PC-9 (cell line): ENCODE results near the gene FLNC. TPM values are rescaled to one million over a fixed set of nuclear protein-coding genes. Genes with fewer than 3 reads are reported as not detected.

Experiments used
- BruUV-seq: library from RNA; stranded (reverse); fragments of 400-500 nt; replicated peaks from 2 replicates; lab custom pipeline; 2021; lab: Mats Ljungman, UMichigan
- CTCF ChIA-PET: fragments of 300-600 bp; sonication (Branson Sonifier 250); formaldehyde crosslinking; loops from one replicate; lab custom pipeline; 2022; ENCODE audit warnings: antibody characterized with exemption; lab: Charles Lee
- POLR2A ChIA-PET: fragments of 300-600 bp; sonication (Branson Sonifier 250); formaldehyde crosslinking; loops from one replicate; lab custom pipeline; 2022; ENCODE audit warnings: antibody characterized with exemption; ENCODE audit not compliant: unreplicated experiment; lab: Charles Lee
- DNase-seq, 2 experiments: peaks; one replicate each; pipeline versions ENCODE4 v3.0.0 to v3.0.0-alpha.2; 2015 to 2022; ENCODE audit warnings: mixed read lengths in 1 of 2
- H2AFZ ChIP-seq: fragments of 200-600 bp; sonication (generic); 2 replicates; pipeline ENCODE4 v1.8.1; 2017; ENCODE audit warnings: antibody characterized with exemption
- H3F3A ChIP-seq: fragments of 200-600 bp; sonication (generic); 2 replicates; pipeline ENCODE4 v1.8.1; 2017; ENCODE audit warnings: antibody characterized with exemption, mild to moderate bottlenecking, low read depth; ENCODE audit not compliant: insufficient read depth
- H3K27ac ChIP-seq: fragments of 200-600 bp; sonication (generic); 2 replicates; pipeline ENCODE4 v1.6.1; 2016; ENCODE audit warnings: mixed run types
- H3K27me3 ChIP-seq: fragments of 200-600 bp; sonication (generic); 2 replicates; pipeline ENCODE4 v1.6.1; 2016; ENCODE audit warnings: low read depth, mixed run types; ENCODE audit not compliant: insufficient read depth
- H3K36me3 ChIP-seq: fragments of 200-600 bp; sonication (generic); 2 replicates; pipeline ENCODE4 v1.6.1; 2016; ENCODE audit warnings: low read depth, mixed run types
- H3K4me1 ChIP-seq: fragments of 200-600 bp; sonication (generic); replicated peaks from 2 replicates; pipeline ENCODE4 v1.6.1; 2016; ENCODE audit warnings: mixed run types; ENCODE audit not compliant: insufficient read depth
- H3K4me2 ChIP-seq: fragments of 200-600 bp; sonication (generic); 2 replicates; pipeline ENCODE4 v1.6.1; 2017; ENCODE audit warnings: mixed run types
- H3K4me3 ChIP-seq: fragments of 200-600 bp; sonication (generic); 2 replicates; pipeline ENCODE4 v1.6.1; 2016; ENCODE audit warnings: mixed run types
- H3K79me2 ChIP-seq: fragments of 200-600 bp; sonication (generic); 2 replicates; pipeline ENCODE4 v1.6.1; 2017; ENCODE audit warnings: low read depth, mixed run types
- H3K9me2 ChIP-seq: fragments of 200-600 bp; sonication (generic); 2 replicates; pipeline ENCODE4 v1.8.1; 2017; ENCODE audit warnings: mild to moderate bottlenecking; ENCODE audit not compliant: insufficient read depth
- H3K9me3 ChIP-seq: fragments of 200-600 bp; sonication (generic); 2 replicates; pipeline ENCODE4 v1.8.1; 2016; ENCODE audit warnings: low read depth; ENCODE audit not compliant: insufficient read depth
- H4K20me1 ChIP-seq: fragments of 200-600 bp; sonication (generic); 2 replicates; pipeline ENCODE4 v1.8.1; 2017; ENCODE audit not compliant: insufficient read depth
- CTCF ChIP-seq: fragments of 200-600 bp; sonication (generic); conservative IDR thresholded peaks from 2 replicates; pipeline ENCODE4 v1.6.1; 2017; ENCODE audit warnings: mixed run types, antibody characterized with exemption, mild to moderate bottlenecking, moderate library complexity
- EZH2 ChIP-seq: fragments of 200-600 bp; sonication (generic); IDR thresholded peaks from 2 replicates; pipeline ENCODE4 v1.8.0; 2017; ENCODE audit warnings: antibody characterized with exemption, low read depth
- intact Hi-C: fragments of 100-400 bp; cut with micrococcal nuclease; formaldehyde crosslinking; loops from one replicate; pipeline ENCODE4 v1.10.0; 2022; ENCODE audit not compliant: unreplicated experiment
- total RNA-seq: library from RNA; stranded (reverse); gene quantifications from 2 replicates; pipeline ENCODE4 v1.2.3, GENCODE V29; 2021

The FLNC gene
- total RNA-seq, 1 experiment from 2014 or later = 75.5 TPM

DNA sequence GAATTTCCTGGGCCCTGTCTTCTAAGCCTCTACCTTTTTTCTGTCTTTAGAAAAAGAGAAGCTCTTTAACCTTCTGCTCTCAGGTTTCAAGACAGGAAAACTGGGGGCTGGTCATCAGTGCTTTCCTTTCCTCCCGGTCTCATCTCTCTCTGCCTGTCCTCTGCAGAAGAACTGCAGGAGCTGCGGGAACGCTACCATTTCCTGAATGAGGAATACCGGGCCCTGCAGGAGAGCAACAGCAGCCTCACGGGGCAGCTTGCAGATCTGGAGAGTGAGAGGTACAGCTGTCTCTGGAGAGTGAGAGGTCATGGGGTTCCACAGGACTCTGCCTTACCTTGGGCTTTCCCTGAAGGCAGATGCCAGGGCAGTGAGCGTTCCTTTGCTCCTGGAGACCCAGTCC, 25.7 kb upstream of the FLNC start:
- Histone ChIP-seq H3K4me3 (no peak overlapping the region), H3K36me3 (no peaks in the 10 kb centered on the region), H3F3A (no peaks in the 10 kb centered on the region), H3K4me1 (no peaks in the 10 kb centered on the region), H4K20me1 (no peaks in the 10 kb centered on the region), H3K4me2 (no peak overlapping the region), H3K79me2 (no peaks in the 10 kb centered on the region), H3K9me2 (no peaks in the 10 kb centered on the region), H3K27ac (no peak overlapping the region), H3K9me3 (no peaks in the 10 kb centered on the region), H2AFZ (no peak overlapping the region), H3K27me3 (no peaks in the 10 kb centered on the region)
- POLR2A ChIA-PET = interaction anchor here (0.5 kb wide), 1 partner anchor 60 kb away, joined by 22 read pairs; no protein-coding TSS in a partner anchor
- TF ChIP-seq EZH2 = no peak
- TF ChIP-seq CTCF = no peak
- no TSS peak for BruUV-seq
- intact Hi-C loops = no loop called here
- CTCF ChIA-PET = no interaction called here
- no peak for DNase-seq

GRCh38 chr7:128805225-128805624, 25.0 kb upstream of the FLNC start:
- H3K4me2 ChIP-seq = no peak overlapping the region
- H3K4me1 ChIP-seq = no peaks in the 10 kb centered on the region
- H3K79me2 ChIP-seq = no peaks in the 10 kb centered on the region
- H3K9me3 ChIP-seq = no peaks in the 10 kb centered on the region
- ChIA-PET POLR2A (no interaction called here), CTCF (no interaction called here)
- no peaks in the 10 kb centered on the region for H3F3A ChIP-seq
- no peaks in the 10 kb centered on the region for H3K27me3 ChIP-seq
- H4K20me1 ChIP-seq = no peaks in the 10 kb centered on the region
- no TSS peak for BruUV-seq
- H3K4me3 ChIP-seq = no peak overlapping the region
- no peaks in the 10 kb centered on the region for H3K9me2 ChIP-seq
- H2AFZ ChIP-seq = no peak overlapping the region
- no peak overlapping the region for H3K27ac ChIP-seq
- intact Hi-C loops = no loop called here
- DNase-seq = no peak
- TF ChIP-seq EZH2 = no peak
- no peak for TF ChIP-seq CTCF
- no peaks in the 10 kb centered on the region for H3K36me3 ChIP-seq

GRCh38 chr7:128807191-128807590, 23.0 kb upstream of the FLNC start:
- CTCF ChIA-PET = interaction anchor here (0.6 kb wide), 1 partner anchor 8 kb away, joined by 4 read pairs; no protein-coding TSS in a partner anchor
- intact Hi-C loops = no loop called here
- peaks cover 3% of the 10 kb centered on the region for H3K4me1 ChIP-seq

More at GRCh38 chr7:128807191-128807590, 23.0 kb upstream of the FLNC start:
- H4K20me1 ChIP-seq = no peaks in the 10 kb centered on the region
- H3K27me3 ChIP-seq = no peaks in the 10 kb centered on the region
- no peaks in the 10 kb centered on the region for H3K79me2 ChIP-seq
- H3K27ac ChIP-seq = no peak overlapping the region
- H3K4me2 ChIP-seq = no peak overlapping the region
- no TSS peak for BruUV-seq
- no peak overlapping the region for H2AFZ ChIP-seq
- H3K36me3 ChIP-seq = no peaks in the 10 kb centered on the region
- H3K9me2 ChIP-seq = no peaks in the 10 kb centered on the region
- H3K9me3 ChIP-seq = no peaks in the 10 kb centered on the region
- no peak for DNase-seq
- POLR2A ChIA-PET = interaction anchor here (0.5 to 0.7 kb wide), 2 partner anchors 27 to 86 kb away, joined by 4 read pairs; no protein-coding TSS in a partner anchor
- TF ChIP-seq EZH2 (no peak), CTCF (no peak)
- H3K4me3 ChIP-seq = no peak overlapping the region
- peaks cover 3% of the 10 kb centered on the region; the same call in 1 of the 2 replicates for H3F3A ChIP-seq
